Measurements from ENCODE around the gene PPP1R14B.
A peak's percentile ranks its signal among the peaks of the same experiment; 100 is the strongest.

Gene PPP1R14B

GRCh38 chr11:64246871-64247728 lies at the start of gene PPP1R14B:
Gene PPP1R14B (minus strand): TSS chr11:64246943. CDS start chr11:64246673, 270 bp downstream.
- peak; percentile 59 to 85 (median 60) for DNase-seq (ENCODE audit: low read depth in 3 of 3)

GRCh38 chr11:64296236-64296635 lies 49.5 kb upstream of the PPP1R14B start:
- no peak for DNase-seq (ENCODE audit: low read depth in 3 of 3)

GRCh38 chr11:64295760-64296159 lies 49.0 kb upstream of the PPP1R14B start:
- DNase-seq (ENCODE audit: low read depth in 3 of 3) = no peak

GRCh38 chr11:64294774-64295173 lies 48.0 kb upstream of the PPP1R14B start:
- no peak for DNase-seq (ENCODE audit: low read depth in 3 of 3)

- no peak for DNase-seq (ENCODE audit: low read depth in 3 of 3)
These were observed 45.9 kb upstream of the PPP1R14B start for GRCh38 chr11:64292460-64293254.

GRCh38 chr11:64291752-64292459 lies 45.2 kb upstream of the PPP1R14B start:
- DNase-seq (ENCODE audit: low read depth in 3 of 3) = no peak

GRCh38 chr11:64291262-64291751 lies 44.6 kb upstream of the PPP1R14B start, which contains the start of gene KCNK4:
Gene KCNK4 (plus strand): TSS chr11:64291302. CDS start chr11:64293019, 1,717 bp downstream.
- no peak for DNase-seq (ENCODE audit: low read depth in 3 of 3)

GRCh38 chr11:64290352-64291261 lies 43.9 kb upstream of the PPP1R14B start:
- DNase-seq (ENCODE audit: low read depth in 3 of 3) = no peak

GRCh38 chr11:64289002-64289564 lies 42.3 kb upstream of the PPP1R14B start:
- no peak for DNase-seq (ENCODE audit: low read depth in 3 of 3)

GRCh38 chr11:64288353-64288750 lies 41.6 kb upstream of the PPP1R14B start:
- no peak for DNase-seq (ENCODE audit: low read depth in 3 of 3)

- no peak for DNase-seq (ENCODE audit: low read depth in 3 of 3)
These were observed 41.1 kb upstream of the PPP1R14B start for GRCh38 chr11:64287676-64288352.

- DNase-seq (ENCODE audit: low read depth in 3 of 3) = no peak
These were observed 40.0 kb upstream of the PPP1R14B start for GRCh38 chr11:64286801-64287159.

GRCh38 chr11:64285885-64286800 lies 39.4 kb upstream of the PPP1R14B start:
- DNase-seq (ENCODE audit: low read depth in 3 of 3) = no peak

- DNase-seq (ENCODE audit: low read depth in 3 of 3) = peak; percentile 74 to 87 (median 82)
These were observed 38.5 kb upstream of the PPP1R14B start, which contains the start of gene GPR137 for GRCh38 chr11:64284962-64285884. Gene GPR137 (plus strand): TSS chr11:64285848. CDS start chr11:64286525, 677 bp downstream.

GRCh38 chr11:64284048-64284961 lies 37.6 kb upstream of the PPP1R14B start, which contains the start of gene BAD:
Gene BAD (minus strand): TSS chr11:64284665. CDS start chr11:64284368, 297 bp downstream.
- peak; percentile 87 to 90 (median 87) for DNase-seq (ENCODE audit: low read depth in 3 of 3)

- no peak for DNase-seq (ENCODE audit: low read depth in 3 of 3)
These were observed 36.3 kb upstream of the PPP1R14B start for GRCh38 chr11:64283092-64283491.
